Cortex of kidney (tissue), 1 donor: ENCODE measurements around the gene WFDC1.

Source experiments
- DNase-seq: peaks from one replicate; lab custom pipeline; 2025; lab: John Stamatoyannopoulos, UW

WFDC1 gene

DNA sequence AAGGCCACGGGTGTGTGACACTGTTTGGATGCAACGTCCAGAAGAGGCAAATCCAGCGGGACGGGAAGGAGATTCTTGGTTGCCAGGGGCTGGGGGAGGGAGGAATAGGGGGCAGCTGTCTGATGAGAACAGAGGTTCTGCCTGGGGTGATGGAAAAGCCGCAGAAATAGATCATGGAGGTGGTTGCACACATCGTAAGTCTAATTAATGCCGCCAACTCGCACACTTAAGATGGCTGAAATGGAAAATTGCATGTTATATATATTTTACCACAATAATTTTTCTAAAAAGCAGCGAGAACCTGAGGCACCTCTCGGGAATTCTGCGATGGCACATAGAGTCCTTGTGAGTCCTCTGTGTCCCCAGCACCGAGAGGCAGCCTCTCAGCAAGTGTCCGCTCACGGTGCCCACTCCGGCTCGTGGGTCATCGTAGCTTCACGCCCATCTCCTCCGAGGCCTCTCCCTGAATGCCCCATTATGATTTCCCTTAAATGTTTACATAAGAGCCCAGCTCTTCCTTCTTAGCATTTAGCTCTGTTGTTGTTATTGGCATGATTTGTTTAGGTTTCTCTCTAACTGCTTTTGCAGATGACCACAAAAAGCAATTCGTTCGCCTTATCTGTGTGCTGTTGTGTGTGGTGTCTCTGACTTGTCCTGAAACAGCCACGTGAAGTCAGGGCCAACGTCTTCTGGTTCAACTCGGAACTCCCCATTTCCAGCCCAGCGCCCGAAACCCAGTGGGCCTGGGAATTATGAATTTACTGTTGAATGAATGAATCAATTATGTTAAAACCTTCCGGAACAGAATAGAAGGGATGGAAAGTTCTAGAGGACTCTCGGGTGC is 7.7 kb downstream of the WFDC1 start:
- no peak for DNase-seq

DNA sequence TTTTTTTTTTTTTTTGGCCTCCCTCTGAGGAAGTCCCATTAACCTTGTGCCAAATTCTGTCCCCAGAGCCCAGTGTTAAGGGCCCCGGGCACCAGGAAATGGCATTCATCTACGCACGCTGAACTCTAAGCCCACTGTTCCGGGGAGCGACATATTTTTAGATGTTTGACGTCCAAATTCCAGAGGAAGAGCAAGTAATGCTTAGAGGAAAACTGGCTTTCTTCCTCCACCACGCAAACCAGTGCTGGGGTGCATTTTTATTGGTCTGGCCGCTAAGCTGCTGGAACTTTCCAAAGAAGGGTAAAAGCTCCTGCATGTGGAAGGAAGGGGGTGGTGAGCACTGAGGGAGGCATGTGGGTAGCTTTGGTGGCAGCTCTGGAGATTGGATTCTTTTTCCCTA is 8.3 kb downstream of the WFDC1 start:
- no peak for DNase-seq

DNA sequence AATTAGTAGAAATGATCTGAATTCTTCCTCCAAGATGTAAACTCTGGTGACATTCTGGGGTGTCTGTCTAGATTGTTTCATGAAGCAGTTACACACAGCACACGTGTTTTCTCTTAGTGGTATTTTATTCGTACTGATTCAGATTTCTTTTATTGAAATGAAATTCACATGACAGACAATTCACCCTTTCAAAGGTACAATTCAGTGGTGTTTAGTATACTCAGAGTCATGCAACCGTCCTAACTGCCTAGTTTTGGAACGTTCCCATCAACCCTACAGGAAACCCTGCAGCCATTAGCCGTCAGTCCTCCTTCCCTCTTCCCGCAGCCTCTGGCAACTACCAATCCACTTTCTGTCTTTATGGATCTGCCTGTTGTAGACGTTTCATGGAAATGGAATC is 8.8 kb downstream of the WFDC1 start:
- DNase-seq, result no peak

DNA sequence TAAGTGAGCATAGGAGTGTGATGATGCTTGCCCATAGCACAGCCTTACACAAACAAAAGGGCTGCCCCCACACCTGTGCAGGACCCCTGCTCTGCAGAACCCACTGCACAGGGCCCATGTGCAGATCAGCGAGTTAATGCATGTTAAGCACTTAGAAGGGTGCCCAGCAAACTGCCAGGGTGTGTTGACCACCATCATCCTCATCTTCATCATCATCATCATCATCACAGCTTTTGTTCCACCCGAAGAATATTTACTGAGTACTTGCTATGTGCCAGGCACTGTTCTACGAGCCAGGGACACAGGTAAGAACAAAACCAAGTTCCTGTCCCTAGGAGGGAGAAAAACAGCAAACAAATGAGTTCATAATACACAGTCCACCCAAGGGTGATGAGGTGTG is 11.9 kb downstream of the WFDC1 start:
- DNase-seq, result no peak

DNA sequence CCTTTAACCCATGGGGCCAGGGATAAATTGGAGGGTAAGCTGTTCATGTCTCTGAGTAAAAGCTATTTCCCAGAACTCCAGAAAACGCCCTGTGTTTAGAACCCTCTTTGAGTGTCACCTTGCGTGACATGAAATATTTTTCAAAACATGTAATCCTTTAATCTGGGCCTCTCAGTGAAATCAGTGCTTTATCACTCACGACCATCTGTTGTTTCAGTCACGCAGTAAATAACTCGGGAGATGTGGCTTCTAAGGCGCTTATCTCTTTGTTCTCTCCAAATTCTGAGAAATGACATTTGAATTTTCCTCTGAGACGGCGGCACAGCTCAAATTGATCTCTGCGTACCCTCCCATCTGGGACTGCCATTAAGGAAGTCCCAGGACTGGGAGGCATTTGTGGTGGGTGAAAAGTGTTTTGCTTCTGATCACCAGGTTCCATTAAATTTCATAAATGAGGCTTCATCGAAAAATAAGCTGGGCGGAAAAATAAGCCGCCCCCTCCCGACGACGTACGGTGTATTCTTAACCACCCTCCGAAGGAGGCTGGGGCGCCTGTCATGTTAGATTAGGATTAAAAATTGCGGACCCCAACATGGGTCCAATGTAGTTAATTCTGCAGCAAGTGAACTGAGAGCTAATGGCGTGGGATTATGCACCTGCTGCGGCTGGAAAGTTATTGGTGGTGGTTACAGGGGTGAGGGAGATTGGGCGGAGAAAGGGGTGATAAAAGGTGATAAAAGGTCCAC is 12.7 kb downstream of the WFDC1 start:
- no peak for DNase-seq

DNA sequence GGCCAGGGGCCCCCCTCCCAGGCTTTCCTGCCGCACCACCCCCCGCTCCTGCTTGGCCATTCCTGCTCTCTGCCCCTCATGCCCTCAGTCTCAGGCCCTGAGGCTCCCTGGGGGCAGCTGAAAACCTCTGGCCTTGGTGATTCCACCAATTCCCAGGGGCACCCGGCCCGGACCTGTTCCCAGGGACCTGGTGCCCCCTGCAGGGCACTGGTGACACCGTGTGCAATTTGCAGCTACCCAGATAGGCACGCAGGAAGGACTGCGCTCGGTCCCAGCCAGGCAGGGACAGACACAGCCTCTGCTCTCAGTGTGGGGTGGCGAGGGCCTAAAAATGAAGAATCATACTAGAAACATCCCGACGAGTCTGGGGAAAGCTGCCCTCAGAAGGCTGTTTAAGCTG is 13.4 kb downstream of the WFDC1 start:
- DNase-seq, result no peak

DNA sequence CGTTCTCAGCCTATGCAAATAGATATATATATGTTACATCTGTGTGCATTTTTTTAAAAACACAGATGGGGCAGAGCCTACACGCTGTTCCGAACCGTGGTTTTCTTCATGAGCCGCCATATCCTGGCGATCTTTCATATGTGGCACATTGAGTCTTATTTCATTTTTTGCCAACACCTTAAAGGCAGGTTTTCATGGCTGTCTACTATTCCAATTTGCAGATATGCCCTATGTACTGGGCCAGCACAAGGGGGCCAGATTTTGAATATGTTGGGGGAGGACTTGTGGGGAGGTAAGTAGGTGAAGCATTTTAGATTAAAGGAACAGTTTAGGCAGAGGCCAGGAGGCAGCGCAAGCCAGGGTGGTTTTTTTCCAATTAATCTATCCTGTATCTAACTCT is 16.0 kb downstream of the WFDC1 start:
- no peak for DNase-seq

DNA sequence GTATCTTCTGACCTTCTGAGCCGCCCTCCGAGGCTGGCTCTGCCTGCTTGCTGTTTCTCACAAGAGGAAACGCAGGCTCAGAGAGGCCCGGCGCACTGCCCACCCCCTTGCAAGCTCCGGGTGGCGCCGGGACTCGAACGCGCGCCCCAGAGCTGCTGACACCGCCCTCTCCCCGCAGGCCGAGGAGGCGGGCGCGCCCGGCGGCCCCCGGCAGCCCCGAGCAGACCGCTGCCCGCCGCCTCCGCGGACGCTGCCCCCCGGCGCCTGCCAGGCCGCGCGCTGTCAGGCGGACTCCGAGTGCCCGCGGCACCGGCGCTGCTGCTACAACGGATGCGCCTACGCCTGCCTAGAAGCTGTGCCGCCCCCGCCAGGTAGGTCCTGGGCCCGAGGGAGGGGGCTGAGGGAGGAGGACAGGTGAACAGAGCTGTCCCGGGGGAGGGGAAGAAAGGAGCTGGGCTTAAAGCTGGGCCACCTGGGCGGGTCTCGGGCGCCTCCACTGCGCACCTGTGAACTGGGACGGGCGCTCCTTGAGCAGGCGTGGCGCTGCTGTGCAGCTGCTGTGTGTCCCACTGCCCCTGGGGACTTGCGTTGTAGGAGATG is 18.2 kb downstream of the WFDC1 start:
- no peak for DNase-seq

DNA sequence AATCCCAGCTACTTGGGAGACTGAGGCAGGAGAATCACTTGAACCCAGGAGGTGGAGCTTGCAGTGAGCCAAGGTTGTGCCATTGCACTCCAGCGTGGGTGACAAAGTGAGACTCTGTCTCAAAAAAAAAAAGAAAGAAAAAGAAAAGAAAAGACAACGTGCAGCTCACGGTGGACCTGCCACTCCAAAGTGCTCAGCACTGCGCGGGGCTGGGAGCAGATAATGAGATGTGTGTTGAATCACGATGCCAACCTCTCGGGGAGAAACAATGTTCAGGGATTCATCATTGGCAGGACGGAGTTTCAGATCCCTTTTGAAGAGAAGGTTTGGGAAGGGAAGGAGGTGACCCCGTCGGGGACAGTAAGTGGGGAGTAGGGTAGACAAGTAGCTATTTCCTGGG is 19.2 kb downstream of the WFDC1 start:
- DNase-seq, result no peak

DNA sequence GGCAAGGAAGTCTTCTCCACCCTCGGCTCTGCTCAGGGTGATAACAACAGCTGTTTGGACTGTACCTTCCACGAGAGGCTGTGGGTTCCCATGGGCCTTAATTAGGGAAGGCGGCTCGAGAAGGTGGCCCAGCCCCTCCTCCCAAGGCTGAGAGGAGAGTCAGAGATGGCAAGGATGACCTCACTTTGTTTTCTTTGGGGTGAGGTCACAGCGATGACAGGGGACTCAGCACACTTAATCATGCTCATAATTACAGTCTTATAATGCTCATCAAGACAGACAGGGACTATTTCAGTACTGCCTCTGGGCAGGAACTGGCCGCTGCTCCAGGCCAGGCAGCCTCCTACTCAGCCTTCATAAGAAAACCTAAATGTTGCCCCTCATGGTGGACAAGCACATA is 19.7 kb downstream of the WFDC1 start:
- DNase-seq, result no peak

DNA sequence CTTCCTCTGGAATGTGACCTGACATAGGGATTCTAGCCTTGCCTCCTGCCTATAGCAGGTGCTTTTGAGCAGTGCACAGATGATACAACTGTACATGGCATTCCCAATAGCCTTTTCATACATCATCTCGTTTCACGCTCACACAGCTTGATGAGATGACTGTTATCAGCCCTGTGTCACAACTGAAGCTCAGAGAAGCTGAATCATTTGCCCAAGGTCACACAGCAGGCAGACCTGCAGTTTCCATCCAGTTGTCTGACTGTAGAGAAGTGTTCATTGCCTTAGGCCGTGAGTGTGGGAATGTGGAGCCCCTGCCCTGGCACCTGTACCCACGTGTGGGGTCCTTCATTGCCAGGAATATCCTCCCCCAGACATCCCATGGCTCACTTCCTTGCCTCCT is 20.1 kb downstream of the WFDC1 start:
- no peak for DNase-seq

DNA sequence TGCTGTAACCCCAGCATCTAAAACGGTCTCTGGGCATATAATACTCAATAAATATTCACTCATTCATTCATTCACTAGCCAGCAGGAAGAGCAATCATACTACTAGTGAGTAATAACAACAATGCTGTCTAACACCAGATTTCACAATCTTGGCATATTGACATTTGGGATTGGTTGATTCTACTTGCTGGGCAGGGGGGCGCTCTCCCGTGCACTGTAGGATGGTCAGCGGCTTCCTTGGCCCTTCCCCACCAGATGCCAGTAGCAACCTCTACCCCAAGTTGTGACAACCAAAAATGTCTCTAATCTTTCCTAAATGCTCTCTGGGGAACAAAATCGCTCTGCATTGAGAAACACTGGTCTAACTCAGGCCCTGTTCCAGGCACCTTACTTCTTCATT is 20.7 kb downstream of the WFDC1 start:
- DNase-seq, result no peak

DNA sequence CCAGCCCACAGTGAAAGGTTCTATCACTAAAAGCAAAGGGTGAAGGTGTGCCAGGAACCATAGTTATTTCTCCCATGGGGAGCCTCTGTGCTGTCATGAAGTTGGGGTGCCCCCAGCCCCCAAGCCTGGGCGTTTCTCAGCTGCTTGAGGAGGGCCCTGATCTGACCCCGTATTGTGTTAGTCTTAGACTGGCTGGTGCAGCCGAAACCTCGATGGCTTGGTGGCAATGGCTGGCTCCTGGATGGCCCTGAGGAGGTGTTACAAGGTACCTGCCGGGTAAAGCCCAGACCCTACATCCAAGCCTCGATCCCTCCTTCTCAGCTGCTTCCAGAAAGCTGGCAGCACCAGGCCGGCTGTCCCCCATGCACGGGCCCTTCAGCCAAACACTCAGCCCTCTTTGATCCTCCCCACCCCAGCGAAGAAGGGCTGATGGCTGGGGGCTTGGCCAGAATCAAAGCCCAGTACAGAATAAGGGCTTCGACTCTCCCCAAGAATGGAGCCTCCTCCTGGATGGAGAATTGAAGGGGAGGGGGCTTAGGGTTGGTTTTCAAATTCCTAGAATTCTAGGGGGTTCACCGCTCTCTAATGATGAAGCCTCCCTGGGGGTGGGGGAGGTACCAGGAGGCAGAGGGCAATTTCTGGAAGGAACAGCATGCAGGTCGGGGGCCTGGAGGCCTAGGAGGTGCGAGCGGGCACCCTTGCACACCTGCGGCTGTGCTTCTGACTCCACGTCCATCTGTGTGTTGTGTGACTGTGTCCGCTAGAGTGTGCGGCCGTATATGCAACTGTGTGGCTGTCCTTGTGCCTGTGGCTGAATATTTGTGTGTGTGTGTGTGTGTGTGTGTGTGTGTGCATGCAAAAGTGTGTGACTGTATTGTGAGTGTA is 23.7 kb downstream of the WFDC1 start:
- DNase-seq, result no peak

DNA sequence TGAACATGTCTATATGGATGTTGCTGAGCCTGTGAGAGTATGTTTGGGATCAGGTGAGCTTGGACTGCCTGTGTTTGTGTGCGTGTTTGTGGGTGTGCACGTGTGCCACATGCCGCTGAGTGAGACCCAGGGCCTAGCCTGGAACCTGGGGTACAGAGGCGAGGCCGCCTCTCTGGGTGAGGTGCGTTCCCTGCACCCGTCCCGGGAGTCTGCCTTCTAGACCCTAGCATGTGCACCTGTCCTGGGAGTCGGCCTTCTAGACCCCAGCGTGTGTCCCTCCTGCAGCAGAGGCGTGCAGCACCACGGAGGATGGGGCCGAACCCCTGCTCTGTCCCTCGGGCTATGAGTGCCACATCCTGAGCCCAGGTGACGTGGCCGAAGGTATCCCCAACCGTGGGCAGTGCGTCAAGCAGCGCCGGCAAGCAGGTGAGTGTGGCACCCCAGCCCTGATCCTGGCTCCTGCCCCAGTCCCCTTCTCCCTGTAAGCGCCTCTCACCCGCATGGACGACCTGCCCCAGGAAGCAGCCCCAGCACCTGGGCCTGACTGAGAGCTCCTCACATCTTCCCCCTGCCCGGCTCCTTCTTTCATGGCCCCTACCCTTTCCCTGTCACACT is 24.6 kb downstream of the WFDC1 start:
- no peak for DNase-seq

DNA sequence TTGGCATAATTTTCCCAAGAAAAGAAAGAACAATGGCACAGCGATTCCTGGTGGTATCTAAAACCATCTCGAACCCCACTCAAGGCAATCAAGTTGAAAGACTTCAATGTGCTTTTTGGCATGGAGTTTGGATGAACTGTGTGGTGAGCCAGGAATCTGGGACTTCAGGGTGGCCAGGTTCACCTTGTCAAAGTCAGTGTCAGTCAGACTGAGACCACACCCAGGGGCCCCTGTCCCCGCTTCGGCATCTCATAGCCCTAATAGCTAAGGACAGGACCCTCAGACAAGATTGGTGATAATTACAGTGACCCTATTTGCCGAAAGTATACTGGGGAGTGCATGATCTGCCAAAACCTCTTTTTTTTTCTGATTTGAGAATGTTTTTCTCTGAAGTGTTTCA is 25.8 kb downstream of the WFDC1 start:
- DNase-seq, result no peak

DNA sequence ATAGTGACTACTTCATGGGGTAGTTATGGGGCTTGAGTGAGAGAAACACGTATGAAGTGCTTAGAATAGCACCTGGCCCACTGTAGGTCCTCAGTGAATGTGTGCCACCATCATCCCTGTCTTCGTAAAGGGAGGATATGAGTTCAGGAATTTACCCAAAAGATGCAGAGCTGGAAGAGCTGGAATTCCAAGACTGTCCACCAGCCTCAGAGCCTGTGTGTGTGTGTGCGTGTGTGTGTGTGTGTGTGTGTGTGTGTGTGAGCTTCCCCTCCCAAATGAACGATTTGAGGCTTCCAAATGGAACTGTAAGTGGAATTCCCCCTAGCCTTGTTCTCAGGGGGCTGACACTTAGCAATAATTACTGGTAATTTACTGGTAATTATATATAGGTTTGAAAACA is 27.3 kb downstream of the WFDC1 start:
- no peak for DNase-seq

DNA sequence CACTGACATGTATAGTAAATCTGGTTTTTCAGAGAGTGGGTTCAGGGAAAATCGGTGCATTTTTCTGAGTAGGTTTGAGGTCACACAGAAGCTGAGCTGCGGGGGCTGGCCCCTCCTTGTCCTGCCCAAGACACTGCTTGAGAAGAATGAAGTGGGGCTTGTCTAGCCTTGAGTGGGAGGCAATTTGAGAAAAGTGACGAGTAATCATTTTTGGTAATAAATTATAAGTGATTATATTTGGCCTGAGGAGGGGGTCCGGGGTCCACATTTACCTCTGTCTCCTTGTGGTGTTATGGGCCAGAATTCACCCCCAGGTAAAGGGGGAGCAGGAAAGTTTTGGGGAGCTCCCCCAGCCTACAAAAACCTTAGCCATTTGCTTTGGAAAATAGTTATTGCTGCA is 28.1 kb downstream of the WFDC1 start:
- no peak for DNase-seq

DNA sequence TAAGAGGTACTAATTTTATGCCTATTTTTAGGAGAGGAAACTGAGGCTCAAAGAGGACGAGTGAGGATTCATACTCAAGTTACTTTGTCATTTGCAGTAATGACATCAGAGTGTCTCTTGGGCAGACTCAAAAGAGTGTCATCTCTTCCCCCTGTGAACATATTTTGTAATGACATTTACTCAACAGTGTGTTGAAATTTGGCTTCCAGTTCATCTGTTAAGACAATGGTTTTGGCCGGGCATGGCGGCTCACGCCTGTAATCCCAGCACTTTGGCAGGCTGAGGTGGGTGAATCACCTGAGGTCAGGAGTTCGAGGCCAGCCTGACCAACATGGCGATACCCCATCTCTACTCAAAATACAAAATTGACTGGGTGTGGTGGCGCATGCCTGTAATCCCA is 28.9 kb downstream of the WFDC1 start:
- DNase-seq, result no peak

DNA sequence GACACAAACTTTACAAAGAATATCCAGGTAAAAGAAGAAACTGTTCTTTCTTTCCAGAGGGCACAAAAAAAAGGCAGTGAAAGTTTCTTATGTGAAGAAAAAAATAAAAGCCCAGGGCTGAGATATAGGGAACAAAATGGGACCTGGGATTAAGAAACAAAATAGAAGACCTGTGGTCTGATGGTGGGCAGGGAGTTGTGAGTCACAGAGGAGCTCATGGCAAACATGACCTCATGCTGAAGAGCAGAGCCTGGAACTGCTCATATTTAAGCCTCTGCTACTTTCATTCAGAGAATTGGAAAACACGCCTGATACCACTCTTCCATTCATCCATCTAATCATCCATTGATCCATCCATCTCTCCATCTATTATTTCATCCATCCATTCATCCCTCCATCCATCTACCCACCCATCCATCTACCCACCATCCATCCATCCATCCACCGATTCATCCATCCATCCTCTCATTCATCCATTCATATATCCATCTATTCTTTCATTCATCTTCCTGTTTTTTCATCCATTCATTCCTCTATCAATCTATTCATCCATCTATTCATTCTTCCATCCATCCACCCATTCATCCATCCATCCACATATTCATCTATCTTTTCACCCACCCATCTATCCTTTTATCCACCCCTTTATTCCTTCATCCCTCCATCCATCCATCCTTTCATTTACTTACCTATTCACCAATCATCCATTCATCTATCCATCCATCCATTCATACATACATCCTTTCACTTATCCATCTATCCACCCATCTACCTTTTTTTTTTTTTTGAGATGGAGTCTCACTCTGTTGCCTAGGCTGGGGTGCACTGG is 30.0 kb downstream of the WFDC1 start:
- no peak for DNase-seq

DNA sequence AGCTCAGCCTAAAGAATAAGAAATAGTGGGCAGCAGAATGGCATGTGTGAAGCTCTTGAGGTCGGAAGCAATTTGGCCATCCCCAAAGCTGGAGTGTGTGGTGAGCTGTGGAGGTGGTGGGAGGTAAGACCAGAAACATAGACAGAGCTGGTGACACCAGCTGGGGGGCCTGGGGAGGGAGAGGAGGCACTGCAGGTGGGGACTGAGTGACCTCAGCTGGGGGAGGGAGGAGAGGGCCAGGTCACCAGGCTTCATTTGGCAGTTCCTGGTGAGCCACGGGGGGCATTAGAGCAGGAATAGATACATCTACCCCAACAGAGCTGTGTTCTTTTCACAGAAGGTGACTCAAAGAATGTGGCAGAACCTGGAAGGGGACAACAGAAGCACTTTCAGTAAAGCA is 31.9 kb downstream of the WFDC1 start:
- DNase-seq, result no peak
